Measurements from ENCODE around the gene GRM5. TPM values are rescaled to one million over a fixed set of nuclear protein-coding genes. Genes with fewer than 3 reads are reported as not detected.

Gene GRM5
- total RNA-seq, 4 donors from 2014 or later: 0.81 TPM; not detected in 3

DNA sequence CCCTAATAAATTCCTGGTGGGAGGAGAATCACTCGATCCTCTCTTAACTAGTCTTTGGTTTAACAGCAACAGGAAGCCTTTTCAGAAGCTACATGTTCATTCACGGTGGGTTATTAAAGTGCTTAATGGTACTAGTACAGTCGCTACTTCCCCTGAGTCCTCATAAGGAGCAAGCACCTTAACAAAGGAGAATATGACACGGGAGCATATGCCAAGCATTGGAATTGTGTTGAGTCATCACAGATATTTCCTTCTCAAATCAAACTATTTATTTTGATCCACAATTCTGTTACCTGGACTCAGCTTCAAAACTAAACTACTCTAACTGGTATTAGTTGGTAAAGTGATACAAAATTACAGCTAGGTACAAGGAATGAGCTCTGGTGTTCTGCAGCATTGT, 550.8 kb downstream of the GRM5 start:
- DNase-seq: no peak
- TF ChIP-seq CTCF (IDR thresholded peaks at IDR 0.05): no peak
- TF ChIP-seq POLR2A (IDR thresholded peaks at IDR 0.05): no peak
- Histone ChIP-seq H3K4me1 (no peaks in the 10 kb centered on the region), H3K27ac (no peak overlapping the region), H3K27me3 (no peaks in the 10 kb centered on the region), H3K9me3 (no peaks in the 10 kb centered on the region), H3K4me3 (replicated peaks in 1 of 3) (no peak overlapping the region), H3K36me3 (no peaks in the 10 kb centered on the region)
- intact Hi-C loops (cut with DNase I): no loop called here
- 71 to 73% methylated on average over 4 of the region's 4 CpGs for WGBS, 2 donors

DNA sequence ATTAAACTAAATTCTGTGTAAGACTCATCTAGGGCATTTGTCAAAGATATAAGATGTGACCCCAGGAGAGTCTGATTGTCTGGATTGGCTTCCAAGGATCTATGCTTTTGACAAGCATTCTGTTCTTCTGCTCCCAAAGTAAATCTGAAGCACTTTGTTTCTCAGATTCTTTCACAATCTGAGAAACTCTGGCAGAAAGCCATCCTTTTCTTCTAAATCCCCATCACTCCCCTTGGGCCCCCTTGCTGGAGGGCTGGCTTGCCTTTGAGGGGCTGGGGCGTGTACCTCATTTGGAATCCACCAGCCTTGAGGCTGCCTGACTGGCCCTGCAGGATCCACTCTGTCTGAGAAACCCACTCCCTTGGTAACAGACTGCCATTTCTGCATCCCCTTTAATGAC, 554.8 kb downstream of the GRM5 start:
- H3K36me3 ChIP-seq: no peaks in the 10 kb centered on the region
- no peak overlapping the region for H3K27ac ChIP-seq
- intact Hi-C loops (cut with DNase I): no loop called here
- WGBS, 2 donors: 74 to 82% methylated on average over 1 of the region's 1 CpG
- no peaks in the 10 kb centered on the region for H3K27me3 ChIP-seq
- no peaks in the 10 kb centered on the region for H3K9me3 ChIP-seq
- no peak for DNase-seq
- no peaks in the 10 kb centered on the region for H3K4me1 ChIP-seq
- H3K4me3 ChIP-seq (replicated peaks in 1 of 3): no peak overlapping the region
- no peak for TF ChIP-seq POLR2A (IDR thresholded peaks at IDR 0.05)
- no peak for TF ChIP-seq CTCF (IDR thresholded peaks at IDR 0.05)

DNA sequence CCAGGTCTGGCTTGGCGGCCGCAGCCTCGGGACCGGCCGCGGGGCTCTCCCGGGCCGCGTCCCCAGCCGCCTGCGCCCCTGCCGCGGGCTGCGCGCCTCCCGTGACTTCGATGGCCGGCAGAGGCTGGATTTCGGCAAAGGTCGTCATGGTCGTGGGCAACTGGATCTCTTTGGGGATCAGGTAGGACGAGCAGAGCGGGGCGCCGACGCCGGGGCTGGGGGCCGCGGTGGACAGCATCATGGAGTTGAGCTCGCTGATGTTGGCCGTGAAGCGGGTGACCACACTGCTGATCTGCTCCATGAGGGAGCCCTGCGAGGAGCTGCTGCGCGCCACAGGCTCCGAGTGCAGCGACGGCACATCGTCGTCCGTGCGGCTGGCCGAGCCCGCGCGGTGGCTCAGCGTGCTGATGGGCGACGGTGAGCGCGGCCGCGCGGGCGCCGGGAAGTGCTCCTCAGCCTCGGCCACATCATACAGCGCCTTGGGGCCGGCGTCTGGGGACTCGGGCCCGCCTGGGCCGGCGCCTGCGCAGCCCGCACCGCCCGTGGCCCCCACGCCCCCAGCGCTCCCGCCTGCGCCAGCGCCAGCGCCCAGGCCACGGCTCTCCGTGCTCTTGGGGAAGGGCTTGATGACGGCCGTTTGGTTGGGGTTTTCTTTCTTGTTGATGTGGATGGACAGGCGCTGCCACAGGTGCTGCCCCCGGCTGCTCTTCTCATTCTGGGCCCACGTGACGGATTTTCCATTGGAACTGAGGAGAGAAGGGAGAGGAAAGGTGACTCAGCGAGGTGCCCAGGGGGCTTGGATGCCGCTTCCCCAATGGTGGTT, 556.8 kb downstream of the GRM5 start:
- TF ChIP-seq CTCF (IDR thresholded peaks at IDR 0.05) (no peak), POLR2A (IDR thresholded peaks at IDR 0.05) (no peak)
- Histone ChIP-seq H3K4me1 (no peaks in the 10 kb centered on the region), H3K9me3 (no peaks in the 10 kb centered on the region), H3K4me3 (replicated peaks in 1 of 3) (peak overlapping the region in 1 of 3 donors; percentile 15), H3K27me3 (peaks cover 4% of the 10 kb centered on the region), H3K36me3 (no peaks in the 10 kb centered on the region), H3K27ac (no peak overlapping the region)
- peak; percentile 14 to 22 for DNase-seq
- intact Hi-C loops (cut with DNase I): no loop called here
- WGBS, 2 donors: 10 to 21% methylated on average over 7 to 31 of the region's 84 CpGs

DNA sequence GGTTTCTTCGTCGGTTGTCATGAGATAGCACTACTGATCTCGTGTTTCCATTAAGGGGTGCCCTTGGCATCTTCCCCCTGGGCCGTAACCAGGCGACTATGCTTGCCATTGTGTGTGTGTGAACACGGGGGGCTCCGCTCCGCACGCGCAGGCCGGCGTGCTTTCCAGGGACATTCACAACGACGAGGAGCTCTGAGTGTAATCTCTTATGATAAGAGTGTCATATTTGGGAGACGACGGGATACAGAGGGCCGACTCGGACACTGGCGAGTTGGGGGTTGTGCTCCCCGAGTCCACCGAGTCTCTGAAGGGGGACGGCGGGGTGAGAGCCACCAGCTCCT, 557.4 kb downstream of the GRM5 start:
- 20 to 27% methylated on average over 11 to 16 of the region's 23 CpGs for WGBS, 2 donors
- Histone ChIP-seq H3K4me1 (no peaks in the 10 kb centered on the region), H3K9me3 (no peaks in the 10 kb centered on the region), H3K27ac (no peak overlapping the region), H3K27me3 (peaks cover 4% of the 10 kb centered on the region), H3K4me3 (replicated peaks in 1 of 3) (peak overlapping the region in 1 of 3 donors; percentile 15), H3K36me3 (no peaks in the 10 kb centered on the region)
- TF ChIP-seq POLR2A (IDR thresholded peaks at IDR 0.05): no peak
- no peak for TF ChIP-seq CTCF (IDR thresholded peaks at IDR 0.05)
- intact Hi-C loops (cut with DNase I): no loop called here
- no peak for DNase-seq

DNA sequence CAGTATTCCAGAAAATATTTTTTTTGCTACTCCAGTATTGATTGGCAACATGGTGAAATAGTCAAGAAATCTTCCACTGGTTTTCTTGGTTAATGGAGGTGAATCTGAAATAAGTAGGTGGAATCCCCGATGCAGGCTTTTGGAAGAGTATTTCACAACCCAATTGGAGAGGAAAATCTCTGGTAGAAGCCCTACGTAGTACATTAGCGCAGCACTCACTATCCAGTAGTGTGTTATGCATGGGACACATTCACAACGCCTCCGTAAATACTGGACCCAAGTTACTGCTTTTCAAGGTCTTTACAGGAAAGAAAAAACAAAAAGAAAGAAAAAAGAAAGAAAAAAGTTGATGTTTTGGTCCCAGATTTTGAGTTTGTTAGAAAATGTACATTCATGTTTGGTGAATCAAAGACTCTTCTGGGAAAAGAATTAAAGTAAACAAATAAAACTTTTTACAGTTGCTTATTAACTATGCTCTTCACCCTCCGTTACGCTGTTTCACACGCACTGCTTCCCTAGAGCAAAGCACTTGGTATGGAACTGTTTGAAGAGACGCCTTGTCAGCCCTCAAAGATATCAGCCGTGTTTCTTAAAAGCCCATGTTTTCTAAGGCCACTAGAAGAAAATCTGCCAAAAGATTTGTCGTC, 557.9 kb downstream of the GRM5 start:
- DNase-seq: no peak
- H3K27ac ChIP-seq: no peak overlapping the region
- intact Hi-C loops (cut with DNase I): no loop called here
- H3K36me3 ChIP-seq: no peaks in the 10 kb centered on the region
- peaks cover 4% of the 10 kb centered on the region for H3K27me3 ChIP-seq
- H3K9me3 ChIP-seq: no peaks in the 10 kb centered on the region
- WGBS, 2 donors: 59 to 66% methylated on average over 11 of the region's 11 CpGs
- no peak overlapping the region for H3K4me3 ChIP-seq (replicated peaks in 1 of 3)
- TF ChIP-seq POLR2A (IDR thresholded peaks at IDR 0.05): no peak
- no peak for TF ChIP-seq CTCF (IDR thresholded peaks at IDR 0.05)
- no peaks in the 10 kb centered on the region for H3K4me1 ChIP-seq

Measured in thyroid gland (tissue), 4 donors.